Natural killer cell (primary cell): Measurements from ENCODE around the gene GLCCI1. TPM values are rescaled to one million over a fixed set of nuclear protein-coding genes. Genes with fewer than 3 reads are reported as not detected.

Experiments used
- ATAC-seq, 3 donors: fragments of 150-1000 bp in 2 of 3; fragments of 200-7000 bp in 1 of 3; cut with Tn5 transposase; 1 replicate in 1 of 3; 2 replicates in 2 of 3; pipeline ENCODE4 v1.10.0; 2021; ENCODE audit warnings: mild to moderate bottlenecking in 2 of 3, moderate library complexity in 2 of 3
- DNase-seq, 2 donors: peaks; one replicate each; pipeline versions ENCODE4 v3.0.0 to v3.0.0-alpha.2; 2013 to 2021; ENCODE audit warnings: mixed read lengths in 1 of 2
- H3K27ac ChIP-seq: one replicate; pipeline ENCODE4 v1.5.1; 2013; ENCODE audit warnings: mild to moderate bottlenecking, low read length
- H3K27me3 ChIP-seq: one replicate; pipeline ENCODE4 v1.6.1; 2013; ENCODE audit warnings: low read length; ENCODE audit not compliant: control insufficient read depth, insufficient read depth
- H3K36me3 ChIP-seq: one replicate; pipeline ENCODE4 v1.6.1; 2013; ENCODE audit warnings: low read length; ENCODE audit not compliant: control insufficient read depth, insufficient read depth
- H3K4me1 ChIP-seq: one replicate; pipeline ENCODE4 v1.6.1; 2013; ENCODE audit warnings: low read length; ENCODE audit not compliant: control insufficient read depth, insufficient read depth
- H3K4me3 ChIP-seq: one replicate; pipeline ENCODE4 v1.5.1; 2013; ENCODE audit warnings: low read length
- H3K9me3 ChIP-seq: one replicate; pipeline ENCODE4 v1.6.1; 2013; ENCODE audit warnings: low read length; ENCODE audit not compliant: control insufficient read depth, insufficient read depth
- H3K27ac Mint-ChIP-seq, 2 donors: one replicate each; pipeline ENCODE4 v1.8.0; 2022; ENCODE audit warnings: mild to moderate bottlenecking in 2 of 2, mixed read lengths in 2 of 2, moderate library complexity in 1 of 2
- H3K27me3 Mint-ChIP-seq, 2 donors: one replicate each; pipeline ENCODE4 v1.8.0; 2022; ENCODE audit warnings: low read depth in 2 of 2, mixed read lengths in 2 of 2
- H3K36me3 Mint-ChIP-seq: one replicate; pipeline ENCODE4 v1.8.0; 2022; ENCODE audit warnings: mixed read lengths
- H3K4me1 Mint-ChIP-seq, 2 donors: one replicate each; pipeline ENCODE4 v1.8.0; 2022; ENCODE audit warnings: mixed read lengths in 2 of 2
- H3K4me3 Mint-ChIP-seq: one replicate; pipeline ENCODE4 v1.8.0; 2022; ENCODE audit warnings: mild to moderate bottlenecking, moderate library complexity, mixed read lengths
- H3K9me3 Mint-ChIP-seq, 2 donors: one replicate each; pipeline ENCODE4 v1.8.0; 2022; ENCODE audit warnings: mixed read lengths in 2 of 2
- WGBS: methylation state at CpG from one replicate; pipeline ENCODE4 v1.1.7; 2013; ENCODE audit warnings: missing lambda C conversion rate; ENCODE audit not compliant: insufficient coverage; 5-methylcytosine and 5-hydroxymethylcytosine counted together
- intact Hi-C: fragments of 100-400 bp; cut with micrococcal nuclease; formaldehyde crosslinking; loops from one replicate; pipeline ENCODE4 v1.14.2; 2022
- total RNA-seq, 4 donors: library from RNA; stranded (reverse); fragments of 120-200 nt in 1 of 4; gene quantifications; one replicate each; pipeline versions ENCODE4 v1.2.3 to v1.2.4, GENCODE V29; 2013 to 2022
- TF ChIP-seq, protein P1 (sequence below): fragments of 200-600 bp; IDR thresholded peaks from one replicate; pipeline ENCODE4 v1.8.0; 2022; ENCODE audit warnings: antibody characterized with exemption

Gene GLCCI1
- total RNA-seq, 3 donors from 2014 or later (not counting 1 experiment from before 2014, with no cell fraction given) = 70.5 to 132 (median 79.6) TPM

DNA sequence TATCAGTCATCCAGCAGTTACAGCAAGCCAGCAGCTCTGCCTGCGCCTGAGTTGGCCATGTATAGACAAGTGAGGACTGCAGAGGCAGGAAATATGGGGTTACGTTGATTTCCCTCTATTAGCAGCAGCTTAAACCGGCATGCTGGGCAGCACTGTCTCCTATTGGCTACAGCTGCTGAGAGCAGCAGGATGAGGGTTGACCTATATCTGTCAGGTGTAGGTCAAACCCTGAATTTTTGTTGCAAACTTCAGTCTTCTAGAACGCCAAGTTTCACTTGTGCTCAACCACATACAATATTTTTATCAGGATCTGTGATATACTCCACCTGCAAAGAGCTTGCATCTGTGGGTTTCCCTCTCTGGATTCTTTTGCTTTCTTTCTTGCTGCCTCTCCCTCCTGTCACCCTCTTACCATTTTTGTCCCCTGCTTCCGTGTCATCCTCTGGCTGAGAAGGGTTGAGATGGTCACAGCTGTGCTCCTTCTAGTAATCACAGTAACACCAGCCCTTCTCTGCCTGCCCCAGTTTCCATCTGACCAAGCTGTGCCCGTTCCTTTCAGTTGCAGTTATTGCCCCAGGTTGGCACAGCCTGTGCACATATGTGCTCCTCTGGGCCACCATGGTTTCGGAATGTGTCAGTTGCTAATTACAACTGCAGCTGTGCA lies 23.8 kb upstream of the GLCCI1 start:
- WGBS = 3% methylated on average over 7 of the region's 7 CpGs
- Histone ChIP-seq H3K4me1 (peaks cover 26% of the 10 kb centered on the region), H3K36me3 (no peaks in the 10 kb centered on the region), H3K27me3 (no peaks in the 10 kb centered on the region), H3K27ac (peak overlapping the region; percentile 71), H3K4me3 (peak overlapping the region; percentile 21), H3K9me3 (no peaks in the 10 kb centered on the region)
- Mint-ChIP-seq H3K27ac (peak overlapping the region; percentile 81 to 86), H3K4me1 (peaks cover 51 to 53% of the 10 kb centered on the region in 2 donors), H3K27me3 (no peaks in the 10 kb centered on the region), H3K9me3 (no peaks in the 10 kb centered on the region), H3K4me3 (peak overlapping the region; percentile 73), H3K36me3 (no peaks in the 10 kb centered on the region)
- ATAC-seq (peak; percentile 79 to 85 (median 82)), DNase-seq (peak; percentile 19 to 77)
- intact Hi-C loops = loop anchor here (1.0 to 10.0 kb wide), 4 partner anchors 24 to 190 kb away; partner anchors contain the start of gene GLCCI1
- TF ChIP-seq, protein P1, sequence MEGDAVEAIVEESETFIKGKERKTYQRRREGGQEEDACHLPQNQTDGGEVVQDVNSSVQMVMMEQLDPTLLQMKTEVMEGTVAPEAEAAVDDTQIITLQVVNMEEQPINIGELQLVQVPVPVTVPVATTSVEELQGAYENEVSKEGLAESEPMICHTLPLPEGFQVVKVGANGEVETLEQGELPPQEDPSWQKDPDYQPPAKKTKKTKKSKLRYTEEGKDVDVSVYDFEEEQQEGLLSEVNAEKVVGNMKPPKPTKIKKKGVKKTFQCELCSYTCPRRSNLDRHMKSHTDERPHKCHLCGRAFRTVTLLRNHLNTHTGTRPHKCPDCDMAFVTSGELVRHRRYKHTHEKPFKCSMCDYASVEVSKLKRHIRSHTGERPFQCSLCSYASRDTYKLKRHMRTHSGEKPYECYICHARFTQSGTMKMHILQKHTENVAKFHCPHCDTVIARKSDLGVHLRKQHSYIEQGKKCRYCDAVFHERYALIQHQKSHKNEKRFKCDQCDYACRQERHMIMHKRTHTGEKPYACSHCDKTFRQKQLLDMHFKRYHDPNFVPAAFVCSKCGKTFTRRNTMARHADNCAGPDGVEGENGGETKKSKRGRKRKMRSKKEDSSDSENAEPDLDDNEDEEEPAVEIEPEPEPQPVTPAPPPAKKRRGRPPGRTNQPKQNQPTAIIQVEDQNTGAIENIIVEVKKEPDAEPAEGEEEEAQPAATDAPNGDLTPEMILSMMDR = no peak

DNA sequence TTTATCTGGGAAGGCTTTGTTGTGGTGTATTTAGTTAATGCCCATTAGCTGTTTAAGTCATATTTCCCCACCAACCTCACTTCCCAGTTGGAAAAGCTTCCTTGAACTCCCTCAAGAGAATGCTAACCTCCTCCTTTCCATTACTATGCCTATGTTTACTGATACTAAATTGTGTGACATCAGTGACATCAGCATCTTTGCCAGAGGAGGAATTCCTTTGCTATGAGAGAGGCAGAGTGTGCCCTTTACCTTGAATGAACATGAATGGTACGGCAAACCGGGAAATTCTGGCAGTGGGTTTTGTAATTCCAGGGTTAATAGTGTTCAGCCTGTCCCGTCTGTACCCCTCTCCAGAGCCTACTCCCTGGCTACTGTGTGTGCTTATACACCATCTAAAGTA lies 22.1 kb upstream of the GLCCI1 start:
- H3K27me3 Mint-ChIP-seq = no peaks in the 10 kb centered on the region
- TF ChIP-seq, protein P1 = no peak
- H3K36me3 Mint-ChIP-seq = peaks cover 10% of the 10 kb centered on the region
- H3K27ac ChIP-seq = no peak overlapping the region
- peaks cover 26% of the 10 kb centered on the region for H3K4me1 ChIP-seq
- H3K27me3 ChIP-seq = no peaks in the 10 kb centered on the region
- no peaks in the 10 kb centered on the region for H3K36me3 ChIP-seq
- H3K4me1 Mint-ChIP-seq = peaks cover 45 to 49% of the 10 kb centered on the region in 2 donors
- 100% methylated on average over 3 of the region's 3 CpGs for WGBS
- DNase-seq = no peak
- H3K9me3 ChIP-seq = peaks cover 6% of the 10 kb centered on the region
- H3K4me3 Mint-ChIP-seq = no peak overlapping the region
- no peak overlapping the region for H3K4me3 ChIP-seq
- no peak for ATAC-seq
- H3K27ac Mint-ChIP-seq = peak overlapping the region; percentile 81 to 86
- H3K9me3 Mint-ChIP-seq = peaks cover 2 to 3% of the 10 kb centered on the region in 2 donors
- intact Hi-C loops = loop anchor here (10.0 kb wide), 1 partner anchor 188 kb away; no protein-coding TSS in a partner anchor

DNA sequence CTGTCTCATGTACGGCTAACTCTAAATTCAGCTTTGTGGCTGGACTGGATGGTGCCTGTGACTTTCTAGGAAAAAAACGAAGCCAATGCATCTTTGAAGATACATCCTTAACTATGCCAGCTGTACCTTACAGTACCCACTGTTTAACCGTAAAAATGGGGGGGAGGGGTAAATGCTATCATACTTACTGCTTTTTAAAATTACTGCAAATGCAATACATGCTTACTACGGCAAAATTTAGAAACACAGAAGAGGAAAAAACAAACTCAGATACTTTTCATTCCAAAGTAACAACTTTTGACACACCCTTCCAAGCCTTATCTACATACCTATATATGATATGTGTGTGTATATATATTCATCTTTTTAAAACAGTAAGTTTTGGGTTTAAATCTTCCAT lies 20.4 kb upstream of the GLCCI1 start:
- H3K9me3 ChIP-seq = peaks cover 6% of the 10 kb centered on the region
- TF ChIP-seq, protein P1 = no peak
- whole genome bisulfite sequencing = 64% methylated on average over 2 of the region's 4 CpGs
- peaks cover 13% of the 10 kb centered on the region for H3K4me1 ChIP-seq
- peaks cover 10% of the 10 kb centered on the region for H3K36me3 Mint-ChIP-seq
- no peak overlapping the region for H3K4me3 Mint-ChIP-seq
- peaks cover 28 to 31% of the 10 kb centered on the region in 2 donors for H3K4me1 Mint-ChIP-seq
- intact Hi-C loops = loop anchor here (10.0 kb wide), 1 partner anchor 187 kb away; no protein-coding TSS in a partner anchor
- DNase-seq (no peak), ATAC-seq (no peak)
- H3K36me3 ChIP-seq = no peaks in the 10 kb centered on the region
- peaks cover 2 to 3% of the 10 kb centered on the region in 2 donors for H3K9me3 Mint-ChIP-seq
- no peak overlapping the region for H3K4me3 ChIP-seq
- H3K27ac ChIP-seq = no peak overlapping the region
- H3K27ac Mint-ChIP-seq = no peak overlapping the region
- H3K27me3 Mint-ChIP-seq = no peaks in the 10 kb centered on the region
- H3K27me3 ChIP-seq = no peaks in the 10 kb centered on the region

DNA sequence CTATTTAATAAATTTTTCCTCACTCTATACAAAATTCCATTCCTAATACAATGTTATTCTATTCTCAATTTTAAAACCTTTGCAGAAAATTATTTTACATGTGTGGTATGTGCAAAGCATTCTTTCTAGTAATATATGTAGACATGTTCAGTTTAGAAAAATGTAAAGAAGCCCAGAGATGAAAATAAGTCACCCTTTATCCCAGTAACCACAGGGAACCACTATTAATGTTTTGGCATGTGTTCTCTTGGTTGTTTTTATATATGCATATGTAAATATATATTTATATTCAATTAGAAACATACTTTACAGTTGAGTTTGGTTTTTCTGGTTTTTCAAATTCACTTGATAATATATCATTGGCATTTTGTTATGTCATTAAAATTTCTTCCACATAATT lies 14.8 kb upstream of the GLCCI1 start:
- no peak for ATAC-seq

More for the DNA sequence above, 14.8 kb upstream of the GLCCI1 start:
- no peaks in the 10 kb centered on the region for H3K27me3 Mint-ChIP-seq
- Histone ChIP-seq H3K36me3 (no peaks in the 10 kb centered on the region), H3K27ac (no peak overlapping the region), H3K4me3 (no peak overlapping the region), H3K4me1 (no peaks in the 10 kb centered on the region), H3K9me3 (peaks cover 6% of the 10 kb centered on the region), H3K27me3 (no peaks in the 10 kb centered on the region)
- intact Hi-C loops = no loop called here
- no peak for DNase-seq
- peaks cover 2 to 3% of the 10 kb centered on the region in 2 donors for H3K9me3 Mint-ChIP-seq
- TF ChIP-seq, protein P1 = no peak
- H3K36me3 Mint-ChIP-seq = peaks cover 10% of the 10 kb centered on the region
- no peak overlapping the region for H3K27ac Mint-ChIP-seq
- H3K4me3 Mint-ChIP-seq = no peak overlapping the region
- H3K4me1 Mint-ChIP-seq = no peaks in the 10 kb centered on the region
